DMS53 (cell line): ENCODE data around the gene PAIP2B.

Experiments used
- DNase-seq: peaks from one replicate; lab custom pipeline; 2025; lab: John Stamatoyannopoulos, UW

The PAIP2B gene

GRCh38 chr2:71153585-71154224, 73.2 kb downstream of the PAIP2B start:
- DNase-seq, result peak; percentile 25

GRCh38 chr2:71151620-71152019, 75.3 kb downstream of the PAIP2B start:
- peak; percentile 32 for DNase-seq

- DNase-seq, result peak; percentile 14
These were observed 76.7 kb downstream of the PAIP2B start for GRCh38 chr2:71150082-71150816.

GRCh38 chr2:71148506-71149063, 78.3 kb downstream of the PAIP2B start:
- DNase-seq, result no peak

GRCh38 chr2:71143782-71144181, 83.1 kb downstream of the PAIP2B start:
- no peak for DNase-seq

- DNase-seq, result no peak
These were observed 90.7 kb downstream of the PAIP2B start for GRCh38 chr2:71136174-71136573.

GRCh38 chr2:71133603-71134002, 93.3 kb downstream of the PAIP2B start:
- DNase-seq, result no peak
